ENCODE measurements around the gene MAP3K14. TPM values are rescaled to one million over a fixed set of nuclear protein-coding genes. Genes with fewer than 3 reads are reported as not detected.

The MAP3K14 gene
- total RNA-seq, 1 donor from 2014 or later = 6.3 TPM

- no peak for ATAC-seq
Observed at GRCh38 chr17:45298546-45299285, 18.1 kb downstream of the MAP3K14 start.

- ATAC-seq = no peak
Observed at GRCh38 chr17:45296833-45297124, 20.0 kb downstream of the MAP3K14 start.

GRCh38 chr17:45296003-45296832 lies 20.6 kb downstream of the MAP3K14 start:
- ATAC-seq = peak; percentile 5

- ATAC-seq = no peak
Observed at GRCh38 chr17:45294506-45294905, 22.3 kb downstream of the MAP3K14 start.

DNA sequence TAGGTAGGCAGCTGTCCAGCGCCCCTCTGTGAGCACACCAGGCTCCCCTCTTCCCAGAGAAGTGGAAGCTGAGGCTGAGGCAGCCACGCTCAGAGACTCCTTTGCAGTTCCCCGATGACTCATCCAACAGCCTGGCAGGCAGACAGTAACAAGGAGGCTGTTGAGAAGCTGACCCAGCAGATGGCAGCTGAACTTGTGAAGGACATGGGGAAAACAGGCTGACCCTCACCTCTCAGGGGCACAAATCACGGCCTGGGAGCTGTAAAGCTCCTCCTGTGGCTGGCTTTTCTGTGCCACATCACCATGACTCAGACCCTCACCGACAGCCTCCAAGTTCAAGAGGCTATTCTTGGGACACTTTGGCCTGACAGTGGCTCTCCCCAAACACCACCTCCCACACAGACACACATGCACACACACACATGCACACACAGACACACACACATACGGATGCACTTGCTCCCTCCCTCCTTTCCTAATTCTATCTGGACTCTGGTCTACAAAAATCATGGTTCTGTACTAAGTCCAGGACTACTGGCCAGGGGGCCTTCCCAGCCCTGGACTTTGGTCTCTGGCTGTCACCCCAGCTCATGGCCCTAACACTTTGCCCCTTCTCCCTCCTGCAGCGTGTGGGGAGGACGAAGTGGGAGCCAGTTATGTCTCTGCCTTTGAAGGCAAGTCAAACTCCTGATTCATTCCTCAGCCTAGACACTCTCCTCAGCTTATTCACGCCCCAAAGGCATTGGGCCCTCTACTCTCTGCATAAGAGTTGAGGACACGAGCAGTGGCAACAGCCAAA lies 23.2 kb downstream of the MAP3K14 start:
- peak; percentile 72 for ATAC-seq

DNA sequence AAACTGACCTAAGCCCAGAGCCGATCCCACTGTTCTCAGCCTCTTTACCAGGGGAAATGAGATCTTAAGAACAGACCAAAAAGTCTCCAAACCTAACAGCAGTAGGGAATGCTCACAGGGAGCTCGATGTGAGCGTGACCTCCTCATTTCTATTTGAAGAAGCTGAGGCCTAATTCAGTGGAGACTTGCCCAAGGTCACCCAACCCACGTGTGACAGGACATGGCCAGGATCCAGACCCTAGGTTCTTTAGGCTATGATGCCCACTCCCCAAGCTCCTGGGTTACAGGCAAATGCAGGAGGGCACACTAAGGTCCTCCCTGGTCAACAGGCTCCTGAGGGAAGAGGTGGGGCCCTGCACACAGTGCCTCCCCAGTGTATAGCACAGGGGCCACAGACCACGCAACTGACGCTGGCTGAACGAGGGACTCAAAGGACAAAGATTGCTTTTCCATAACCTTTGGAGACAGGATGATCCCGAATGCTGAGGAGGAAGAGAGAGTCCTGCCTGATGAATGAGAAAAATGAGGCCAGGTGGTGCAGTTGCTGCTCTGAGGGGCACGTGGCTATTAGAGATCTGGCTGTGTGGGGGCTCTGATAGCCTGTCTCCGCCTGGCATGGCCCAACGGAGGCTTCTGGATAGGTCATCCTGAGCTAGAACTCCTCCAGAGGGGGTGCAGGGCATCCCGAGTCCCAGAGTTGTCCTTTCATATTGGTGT lies 24.0 kb downstream of the MAP3K14 start:
- no peak for ATAC-seq

DNA sequence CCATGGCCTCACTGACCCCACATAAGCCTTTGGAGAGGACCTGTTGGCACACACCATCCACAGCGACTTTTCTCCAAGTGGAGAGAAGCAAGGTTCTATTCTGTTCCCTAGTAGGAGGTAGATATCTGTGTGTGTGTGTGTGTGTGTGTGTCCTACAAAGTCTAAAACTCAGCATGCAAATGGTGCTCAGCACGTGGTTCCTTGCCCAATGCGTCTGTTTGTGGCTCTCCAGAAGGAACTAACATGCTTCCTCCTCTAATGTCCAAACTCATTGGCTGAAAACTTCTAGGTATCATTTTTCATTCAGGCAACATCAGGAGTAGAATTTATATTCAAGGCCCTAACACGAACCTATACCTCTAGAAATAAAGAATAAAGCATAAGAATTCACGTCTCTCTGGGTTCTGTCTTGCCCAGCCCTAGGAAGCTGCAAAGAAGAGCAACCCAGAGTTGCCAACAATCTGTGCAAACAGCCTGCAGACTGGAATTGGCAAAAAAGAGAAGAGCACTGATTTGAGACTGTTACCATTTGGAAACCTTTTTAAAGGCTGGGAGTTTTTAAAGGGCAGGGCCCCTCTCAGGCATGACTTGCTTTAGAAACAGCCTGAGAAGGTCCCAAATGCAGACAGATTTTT lies 25.5 kb downstream of the MAP3K14 start:
- no peak for ATAC-seq

DNA sequence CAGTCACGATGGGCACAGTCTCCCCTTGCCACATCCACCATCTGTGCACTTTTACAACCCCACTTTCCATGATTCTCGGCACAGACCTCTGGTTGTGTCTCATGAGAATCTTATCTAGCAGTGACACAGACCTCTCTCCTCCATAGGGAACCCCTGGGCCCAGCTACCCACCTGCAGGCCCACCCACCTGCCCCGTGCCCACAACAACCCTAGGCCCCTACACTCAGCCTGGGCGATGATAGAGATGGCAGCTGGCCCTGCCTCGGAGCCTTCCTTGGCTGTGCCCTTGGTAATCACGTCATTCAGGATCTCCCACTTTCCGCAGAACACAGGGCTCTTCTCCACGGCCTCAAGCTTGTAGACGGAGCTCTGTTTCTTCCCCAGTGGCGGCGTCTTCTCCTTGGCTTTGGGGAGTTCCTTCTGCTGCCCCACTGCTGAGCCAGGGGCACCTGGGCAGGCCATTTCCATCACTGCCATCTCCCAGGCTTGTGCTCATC lies 26.5 kb downstream of the MAP3K14 start:
- ATAC-seq = no peak

- ATAC-seq = peak; percentile 59
Observed at GRCh38 chr17:45289301-45290268, 27.2 kb downstream of the MAP3K14 start.

- ATAC-seq = no peak
Observed at GRCh38 chr17:45288825-45289224, 28.0 kb downstream of the MAP3K14 start.

DNA sequence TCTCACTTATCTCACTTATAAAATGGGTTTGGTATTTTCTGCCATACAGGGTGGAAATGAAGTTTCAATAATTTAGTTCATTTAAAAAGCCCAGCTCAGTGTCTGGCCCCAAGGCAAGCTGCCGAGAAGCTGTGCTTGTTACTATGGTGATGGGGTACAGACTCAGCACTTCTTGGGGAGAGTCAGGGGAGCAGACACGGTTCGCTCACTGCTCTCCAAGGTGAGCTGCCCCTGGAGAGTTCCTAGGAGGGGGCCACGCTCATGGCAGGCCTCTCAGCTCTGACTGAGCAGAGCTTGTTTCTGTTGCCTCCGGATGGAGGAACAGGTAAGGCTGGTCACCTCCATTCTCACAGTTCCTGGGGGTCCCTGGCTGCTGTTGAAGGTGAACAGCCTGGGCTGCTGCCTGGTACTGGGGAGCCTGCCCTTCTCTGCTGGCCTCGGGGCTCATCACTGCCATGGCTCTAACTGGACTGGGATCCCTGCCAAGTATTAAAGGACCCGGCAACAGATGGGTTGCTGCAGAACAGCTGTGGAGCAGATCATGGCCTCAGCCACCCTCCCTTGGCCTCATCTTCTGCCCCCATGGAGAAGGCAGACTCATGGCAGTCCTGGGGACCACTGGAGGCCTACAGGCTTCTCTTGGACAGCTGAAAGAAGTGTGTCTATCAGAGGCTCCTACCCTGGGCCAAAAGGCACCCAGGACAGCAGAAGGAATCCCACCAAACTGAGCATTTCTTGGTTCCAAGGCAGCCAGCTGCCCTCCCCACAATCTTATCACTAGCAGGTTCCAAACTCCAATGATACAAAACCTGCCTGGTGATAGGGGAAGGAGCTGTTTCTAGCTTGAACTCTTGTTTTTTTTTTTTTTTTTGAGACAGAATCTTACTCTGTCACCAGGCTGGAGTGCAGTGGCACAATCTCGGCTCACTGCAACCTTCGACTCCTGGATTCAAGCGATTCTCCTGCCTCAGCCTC lies 29.0 kb downstream of the MAP3K14 start:
- no peak for ATAC-seq

- ATAC-seq = no peak
Observed at GRCh38 chr17:45286286-45286685, 30.5 kb downstream of the MAP3K14 start.

GRCh38 chr17:45284176-45285140 lies 32.4 kb downstream of the MAP3K14 start:
- peak; percentile 83 for ATAC-seq

GRCh38 chr17:45283711-45284110 lies 33.1 kb downstream of the MAP3K14 start:
- no peak for ATAC-seq

DNA sequence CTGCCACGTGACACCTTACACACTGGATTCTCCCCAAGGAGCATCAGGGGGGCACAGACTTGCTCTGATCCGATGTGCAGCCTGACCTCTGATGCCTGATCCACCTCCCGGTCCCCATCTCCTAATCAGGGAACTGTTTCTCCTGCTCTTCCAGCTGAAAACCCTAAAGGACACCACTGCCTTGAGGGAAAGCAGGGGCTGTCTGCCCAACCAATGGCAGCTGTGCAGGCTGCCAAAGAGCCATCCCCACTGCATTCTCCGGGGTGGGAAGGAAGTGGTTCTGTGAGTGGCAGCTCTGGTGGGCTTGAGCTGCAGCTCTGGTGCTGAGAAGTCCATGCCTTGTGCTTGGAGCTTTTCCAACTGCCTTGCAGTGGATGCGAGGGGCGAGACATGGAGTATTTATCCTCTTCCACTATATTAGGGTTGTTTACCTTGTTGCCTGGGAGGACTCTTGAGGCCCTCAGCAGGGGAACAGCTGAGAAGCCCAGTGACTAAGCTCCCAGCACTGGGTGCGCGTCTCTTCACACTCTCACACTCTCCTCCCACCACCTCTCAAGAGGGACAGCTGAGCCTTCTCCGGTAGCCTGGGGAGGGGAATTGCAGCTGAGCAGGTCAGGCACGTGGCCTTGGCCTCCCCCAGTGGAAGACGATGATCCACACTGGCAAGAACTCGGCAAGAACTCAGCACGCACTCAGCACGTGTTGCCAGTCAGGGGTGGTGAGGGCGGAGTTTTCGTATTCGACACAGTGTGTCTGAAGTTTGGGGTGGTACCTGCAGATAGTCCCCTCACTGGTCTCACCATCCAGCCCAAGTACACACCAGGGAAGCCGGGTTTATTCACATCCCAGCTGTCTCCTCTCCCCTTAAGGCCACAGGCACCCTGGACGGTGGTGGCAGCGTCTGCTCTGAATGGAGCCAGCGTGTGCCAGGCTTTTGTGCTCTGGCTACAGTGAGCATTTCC lies 33.9 kb downstream of the MAP3K14 start:
- ATAC-seq = no peak

- ATAC-seq = no peak
Observed at GRCh38 chr17:45279898-45280297, 36.9 kb downstream of the MAP3K14 start.

DNA sequence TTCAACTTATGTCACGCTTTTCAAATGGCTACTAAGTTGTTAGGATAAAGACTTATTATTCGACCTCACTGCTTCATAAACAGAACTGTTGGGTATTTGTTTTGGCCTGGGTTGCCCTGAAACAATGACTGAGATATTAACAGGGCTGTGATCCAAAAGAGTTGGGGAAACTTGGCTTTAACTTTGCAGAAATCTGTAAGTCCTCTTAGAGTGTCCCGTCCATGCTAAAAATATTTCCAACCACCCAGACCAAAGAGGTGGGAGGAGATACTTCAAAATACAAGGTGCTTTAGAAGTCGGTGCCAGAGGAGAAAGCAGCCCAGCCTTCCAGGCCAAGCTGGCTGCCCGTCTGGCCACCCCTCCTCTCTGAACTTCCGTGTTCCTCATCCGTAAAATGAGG lies 38.8 kb downstream of the MAP3K14 start:
- ATAC-seq = no peak
